ENCODE data around the gene ARF1. TPM values are rescaled to one million over a fixed set of nuclear protein-coding genes. Genes with fewer than 3 reads are reported as not detected.

ARF1 gene
- total RNA-seq, 1 donor from 2014 or later = 368 TPM

GRCh38 chr1:228046421-228047182, 35.9 kb upstream of the ARF1 start:
- no peak for TF ChIP-seq CTCF (IDR thresholded peaks at IDR 0.05)
- Histone ChIP-seq H3K36me3 (no peaks in the 10 kb centered on the region), H3K4me3 (no peak overlapping the region), H3K27ac (no peak overlapping the region), H3K4me1 (peaks cover 8% of the 10 kb centered on the region), H3K9me3 (no peaks in the 10 kb centered on the region), H3K27me3 (ENCODE audit: low read depth) (peaks cover 4% of the 10 kb centered on the region)
- intact Hi-C loops (cut with DNase I) = no loop called here
- DNase-seq = no peak
- ATAC-seq = no peak

- Histone ChIP-seq H3K27me3 (ENCODE audit: low read depth) (peaks cover 4% of the 10 kb centered on the region), H3K27ac (no peak overlapping the region), H3K4me3 (no peak overlapping the region), H3K36me3 (no peaks in the 10 kb centered on the region), H3K9me3 (no peaks in the 10 kb centered on the region), H3K4me1 (peaks cover 8% of the 10 kb centered on the region)
- DNase-seq (no peak), ATAC-seq (no peak)
- intact Hi-C loops (cut with DNase I) = no loop called here
- no peak for TF ChIP-seq CTCF (IDR thresholded peaks at IDR 0.05)
Observed at GRCh38 chr1:228047183-228047466, 35.4 kb upstream of the ARF1 start.

- peaks cover 8% of the 10 kb centered on the region for H3K4me1 ChIP-seq
- H3K9me3 ChIP-seq = no peaks in the 10 kb centered on the region
- no peak for DNase-seq
- no peaks in the 10 kb centered on the region for H3K36me3 ChIP-seq
- no peak for ATAC-seq
- no peak for TF ChIP-seq CTCF (IDR thresholded peaks at IDR 0.05)
- peaks cover 4% of the 10 kb centered on the region for H3K27me3 ChIP-seq (ENCODE audit: low read depth)
- intact Hi-C loops (cut with DNase I) = no loop called here
- no peak overlapping the region for H3K27ac ChIP-seq
- H3K4me3 ChIP-seq = no peak overlapping the region
Observed at GRCh38 chr1:228048120-228048519, 34.4 kb upstream of the ARF1 start.

- H3K27me3 ChIP-seq (ENCODE audit: low read depth) = peaks cover 4% of the 10 kb centered on the region
- H3K4me3 ChIP-seq = no peak overlapping the region
- no peak overlapping the region for H3K27ac ChIP-seq
- ATAC-seq (no peak), DNase-seq (no peak)
- H3K9me3 ChIP-seq = no peaks in the 10 kb centered on the region
- H3K36me3 ChIP-seq = no peaks in the 10 kb centered on the region
- peaks cover 8% of the 10 kb centered on the region for H3K4me1 ChIP-seq
- intact Hi-C loops (cut with DNase I) = no loop called here
- TF ChIP-seq CTCF (IDR thresholded peaks at IDR 0.05) = no peak
Observed at GRCh38 chr1:228048659-228049298, 33.7 kb upstream of the ARF1 start.

- Histone ChIP-seq H3K4me3 (no peak overlapping the region), H3K27me3 (ENCODE audit: low read depth) (peaks cover 4% of the 10 kb centered on the region), H3K27ac (no peak overlapping the region), H3K9me3 (no peaks in the 10 kb centered on the region), H3K4me1 (peaks cover 2% of the 10 kb centered on the region), H3K36me3 (no peaks in the 10 kb centered on the region)
- ATAC-seq (no peak), DNase-seq (no peak)
- TF ChIP-seq CTCF (IDR thresholded peaks at IDR 0.05) = no peak
- intact Hi-C loops (cut with DNase I) = no loop called here
Observed at GRCh38 chr1:228050571-228051231, 31.8 kb upstream of the ARF1 start.
